Liver (tissue), 3 donors: ENCODE measurements around the gene TTC23.

Experiments
- HNF4G ChIP-seq: IDR thresholded peaks from 2 replicates; pipeline ENCODE4 v1.6.1; 2016; ENCODE audit warnings: antibody characterized with exemption
- JUND ChIP-seq, 2 donors: IDR thresholded peaks; 2 replicates each; pipeline ENCODE4 v1.6.1; 2016; ENCODE audit warnings: antibody characterized with exemption in 2 of 2
- RAD21 ChIP-seq, 2 donors: IDR thresholded peaks; 2 replicates each; pipeline ENCODE4 v1.6.1; 2016; ENCODE audit warnings: antibody characterized with exemption in 2 of 2, mild to moderate bottlenecking in 2 of 2
- RXRA ChIP-seq, 2 donors: IDR thresholded peaks; 2 replicates each; pipeline ENCODE4 v1.6.1; 2017 to 2018; ENCODE audit warnings: antibody characterized with exemption in 2 of 2, mild to moderate bottlenecking in 1 of 2
- SP1 ChIP-seq: IDR thresholded peaks from 2 replicates; pipeline ENCODE4 v1.6.1; 2018; ENCODE audit warnings: antibody characterized with exemption, mild to moderate bottlenecking
- TF ChIP-seq, protein P1 (sequence below): fragments of 150-350 bp; IDR thresholded peaks from 2 replicates; pipeline ENCODE4 v1.5.1; 2017; ENCODE audit warnings: improper control_type of control experiment, low read depth, low read length; ENCODE audit not compliant: missing input control
- TF ChIP-seq, protein P2 (sequence below): IDR thresholded peaks from 2 replicates; pipeline ENCODE4 v1.6.1; 2016; ENCODE audit warnings: antibody characterized with exemption
- donor health status: healthy.
- donor health status: healthy.

DNA sequence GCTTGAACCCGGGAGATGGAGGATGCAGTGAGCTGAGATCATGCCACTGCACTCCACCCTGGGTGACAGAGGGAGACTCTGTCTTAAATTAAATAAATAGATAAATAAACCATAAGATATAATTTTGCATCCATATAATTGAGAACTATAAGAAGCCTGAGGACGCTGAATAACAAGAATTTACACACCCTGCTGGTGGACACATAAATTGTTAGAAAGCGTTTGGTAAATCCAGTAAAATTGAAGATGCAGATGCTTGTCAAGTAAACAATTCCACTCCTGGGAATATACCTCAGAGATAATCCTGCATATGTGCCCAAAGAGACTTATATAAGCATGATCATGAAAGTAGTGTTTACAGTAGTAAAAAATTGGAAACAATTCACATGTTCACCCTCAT is 41.7 kb downstream of the TTC23 start:
- TF ChIP-seq, protein P1, sequence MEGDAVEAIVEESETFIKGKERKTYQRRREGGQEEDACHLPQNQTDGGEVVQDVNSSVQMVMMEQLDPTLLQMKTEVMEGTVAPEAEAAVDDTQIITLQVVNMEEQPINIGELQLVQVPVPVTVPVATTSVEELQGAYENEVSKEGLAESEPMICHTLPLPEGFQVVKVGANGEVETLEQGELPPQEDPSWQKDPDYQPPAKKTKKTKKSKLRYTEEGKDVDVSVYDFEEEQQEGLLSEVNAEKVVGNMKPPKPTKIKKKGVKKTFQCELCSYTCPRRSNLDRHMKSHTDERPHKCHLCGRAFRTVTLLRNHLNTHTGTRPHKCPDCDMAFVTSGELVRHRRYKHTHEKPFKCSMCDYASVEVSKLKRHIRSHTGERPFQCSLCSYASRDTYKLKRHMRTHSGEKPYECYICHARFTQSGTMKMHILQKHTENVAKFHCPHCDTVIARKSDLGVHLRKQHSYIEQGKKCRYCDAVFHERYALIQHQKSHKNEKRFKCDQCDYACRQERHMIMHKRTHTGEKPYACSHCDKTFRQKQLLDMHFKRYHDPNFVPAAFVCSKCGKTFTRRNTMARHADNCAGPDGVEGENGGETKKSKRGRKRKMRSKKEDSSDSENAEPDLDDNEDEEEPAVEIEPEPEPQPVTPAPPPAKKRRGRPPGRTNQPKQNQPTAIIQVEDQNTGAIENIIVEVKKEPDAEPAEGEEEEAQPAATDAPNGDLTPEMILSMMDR: no peak
- TF ChIP-seq, protein P2, sequence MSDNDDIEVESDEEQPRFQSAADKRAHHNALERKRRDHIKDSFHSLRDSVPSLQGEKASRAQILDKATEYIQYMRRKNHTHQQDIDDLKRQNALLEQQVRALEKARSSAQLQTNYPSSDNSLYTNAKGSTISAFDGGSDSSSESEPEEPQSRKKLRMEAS: no peak
- TF ChIP-seq SP1 (no peak), JUND (IDR thresholded peaks at IDR 0.05) (no peak), HNF4G (no peak), RAD21 (IDR thresholded peaks at IDR 0.05) (no peak), RXRA (IDR thresholded peaks at IDR 0.05) (no peak)
